Stomach (tissue), 4 donors: ENCODE data around the gene SERTAD2.

Experiments used
- CTCF ChIP-seq, 7 experiments: fragments of 450-650 bp in 4 of 7; fragments of 200-600 bp in 3 of 7; sonication (generic) in 3 of 7; IDR thresholded peaks; one replicate each; pipeline ENCODE4 v1.5.1; 2016 to 2019; ENCODE audit warnings: antibody characterized with exemption in 7 of 7, control low read depth in 2 of 7, mild to moderate bottlenecking in 1 of 7
- EP300 ChIP-seq: sonication (generic); formaldehyde crosslinking; IDR thresholded peaks from one replicate; pipeline ENCODE4 v1.6.1; 2017; ENCODE audit warnings: antibody characterized with exemption
- POLR2A ChIP-seq, 4 donors: fragments of 450-650 bp; IDR thresholded peaks; one replicate each; pipeline ENCODE4 v1.6.1; 2016; ENCODE audit warnings: antibody characterized with exemption in 4 of 4, control low read depth in 2 of 4, mild to moderate bottlenecking in 1 of 4, moderate library complexity in 1 of 4

GRCh38 chr2:64586054-64586453 lies 67.7 kb downstream of the SERTAD2 start:
- TF ChIP-seq CTCF (IDR thresholded peaks at IDR 0.05) = no peak
- no peak for TF ChIP-seq EP300
- TF ChIP-seq POLR2A (IDR thresholded peaks at IDR 0.05) = no peak
